ENCODE measurements around the gene CASP4.
A peak's percentile ranks its signal among the peaks of the same experiment; 100 is the strongest.
"Not testable (repeated sequence)": the region's sequence is repeated elsewhere in the genome, so short reads cannot be mapped to it uniquely, and the experiment has no call there.

CASP4 gene

GRCh38 chr11:104968355-104968855, at the start of gene CASP4:
Gene CASP4, minus strand, starts transcription at chr11:104968574. Its CDS starts 49 bp downstream, at chr11:104968525.
- peak in 3 of 6 experiments; percentile 45 to 72 (median 47) for DNase-seq

DNA sequence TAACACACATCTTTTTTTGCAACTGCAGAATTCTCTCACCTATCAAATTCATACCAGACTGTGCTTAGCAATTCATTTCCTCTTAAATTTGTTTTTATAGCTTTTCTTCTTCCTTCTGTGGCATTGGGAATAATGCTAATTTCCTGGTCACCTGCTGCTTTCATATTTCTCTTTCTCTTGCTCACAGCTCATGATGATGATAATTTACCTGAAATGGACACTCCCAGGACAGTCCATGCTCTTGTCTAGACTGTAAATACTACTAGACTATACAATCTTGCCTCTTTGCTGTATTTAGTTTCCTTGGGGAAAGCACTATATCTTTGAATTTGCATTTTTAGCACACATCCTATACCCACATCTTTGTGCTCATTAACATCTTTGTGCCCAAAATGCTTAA, 39.1 kb upstream of the CASP4 start:
- DNase-seq, result no peak

DNA sequence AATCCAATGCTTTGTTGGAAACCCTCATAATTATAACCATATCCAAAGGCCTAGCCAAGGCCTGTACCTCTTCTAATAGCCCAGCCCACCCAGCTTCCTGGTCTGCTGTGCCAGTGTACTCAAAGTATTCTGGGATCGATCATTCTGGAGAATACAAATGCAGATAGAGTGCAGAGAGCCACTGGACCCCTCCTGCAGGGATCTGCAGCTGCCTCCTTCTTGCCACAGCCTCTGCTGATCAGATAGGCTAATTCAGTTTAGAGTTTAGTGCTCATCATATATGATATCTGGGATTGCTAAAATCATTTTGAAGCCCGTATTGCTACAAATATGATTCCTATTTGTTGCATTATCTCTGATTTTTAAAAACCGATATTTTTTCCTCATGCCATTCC, 37.1 kb upstream of the CASP4 start:
- no peak for DNase-seq

- no peak for DNase-seq
These were observed 35.6 kb upstream of the CASP4 start for GRCh38 chr11:105004021-105004420.

GRCh38 chr11:105003151-105003550, 34.8 kb upstream of the CASP4 start:
- DNase-seq, result no peak

GRCh38 chr11:105000797-105001196, 32.4 kb upstream of the CASP4 start:
- peak in 4 of 6 experiments; percentile 10 to 48 (median 34) for DNase-seq

DNA sequence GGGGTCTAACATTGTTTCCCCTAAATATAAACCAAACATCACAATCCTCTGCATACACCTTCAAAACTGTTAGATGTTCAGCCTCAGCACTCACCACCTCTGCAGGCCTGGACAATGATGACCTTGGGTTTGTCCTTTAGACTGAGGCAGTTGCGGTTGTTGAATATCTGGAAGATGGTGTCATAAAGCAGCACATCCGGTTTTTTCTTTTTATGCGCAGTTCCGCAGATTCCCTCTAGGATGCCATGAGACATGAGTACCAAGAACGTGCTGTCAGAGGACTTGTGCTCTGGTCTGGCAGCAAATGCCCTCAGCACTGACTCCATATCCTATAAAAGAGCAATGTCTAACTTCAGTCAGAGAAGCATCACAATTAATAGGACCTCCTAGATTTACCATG, 31.8 kb upstream of the CASP4 start:
- DNase-seq, result peak in 1 of 6 experiments; percentile 14

DNA sequence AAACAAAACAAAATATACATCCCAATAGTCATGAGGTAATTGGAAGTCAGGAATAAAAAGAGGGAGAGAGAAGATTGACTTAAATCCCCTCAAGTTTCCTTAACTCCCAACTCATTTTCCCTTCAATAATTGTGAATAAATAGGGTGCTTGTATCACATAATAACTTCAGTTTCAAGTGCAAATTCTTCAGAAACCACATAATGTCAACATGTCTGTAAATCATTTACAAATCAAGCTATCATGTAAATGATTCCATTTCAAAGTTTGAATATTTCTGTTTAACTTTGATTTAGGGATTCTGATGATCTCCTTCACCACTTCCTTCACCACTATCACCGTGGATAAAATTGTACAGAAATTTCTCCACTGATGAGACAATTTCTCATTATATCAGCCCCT, 31.3 kb upstream of the CASP4 start:
- no peak for DNase-seq

DNA sequence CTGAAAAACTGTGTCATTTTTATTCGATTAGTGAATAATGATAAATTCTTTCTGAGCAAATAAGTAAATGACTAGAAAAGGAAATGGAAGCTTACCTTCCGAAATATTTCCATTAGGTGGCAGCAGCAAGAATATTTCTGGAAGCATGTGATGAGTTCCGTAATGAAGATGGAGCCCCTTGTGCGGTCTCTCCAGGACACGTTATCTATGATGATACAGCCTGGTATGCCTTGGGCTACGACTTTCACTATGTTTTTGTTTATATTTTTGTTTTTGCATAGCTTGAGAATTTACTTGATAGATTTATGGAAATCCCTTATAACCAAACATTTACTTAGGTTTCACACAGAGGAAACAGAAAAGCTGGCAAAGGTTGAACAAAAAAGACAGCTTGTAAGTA, 28.9 kb upstream of the CASP4 start:
- DNase-seq, result no peak

- DNase-seq, result no peak
These were observed 26.6 kb upstream of the CASP4 start for GRCh38 chr11:104995001-104995408.

GRCh38 chr11:104992781-104993180, 24.4 kb upstream of the CASP4 start:
- no peak for DNase-seq

DNA sequence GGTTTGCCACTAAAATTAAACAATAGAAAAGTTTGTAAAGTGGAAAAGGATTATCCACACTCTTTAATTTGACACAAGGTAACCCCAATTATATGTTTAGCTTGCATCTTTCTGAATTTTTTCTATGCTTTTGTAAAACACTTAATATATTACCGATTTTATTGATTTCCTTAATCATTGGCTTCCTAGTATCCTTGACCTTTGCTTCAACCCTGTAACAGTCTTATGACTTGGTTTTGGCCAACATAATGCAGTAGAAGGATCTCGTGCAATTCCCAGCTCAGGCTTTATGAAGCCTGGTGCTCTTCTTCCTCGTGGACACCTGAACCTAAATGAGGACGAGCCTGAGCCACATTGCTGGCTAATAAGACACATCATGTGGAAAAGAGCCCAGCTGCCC, 23.6 kb upstream of the CASP4 start:
- no peak for DNase-seq

GRCh38 chr11:104984808-104985207, 16.4 kb upstream of the CASP4 start:
- DNase-seq, result no peak

- DNase-seq, result no peak
These were observed 11.5 kb upstream of the CASP4 start for GRCh38 chr11:104979839-104980238.

DNA sequence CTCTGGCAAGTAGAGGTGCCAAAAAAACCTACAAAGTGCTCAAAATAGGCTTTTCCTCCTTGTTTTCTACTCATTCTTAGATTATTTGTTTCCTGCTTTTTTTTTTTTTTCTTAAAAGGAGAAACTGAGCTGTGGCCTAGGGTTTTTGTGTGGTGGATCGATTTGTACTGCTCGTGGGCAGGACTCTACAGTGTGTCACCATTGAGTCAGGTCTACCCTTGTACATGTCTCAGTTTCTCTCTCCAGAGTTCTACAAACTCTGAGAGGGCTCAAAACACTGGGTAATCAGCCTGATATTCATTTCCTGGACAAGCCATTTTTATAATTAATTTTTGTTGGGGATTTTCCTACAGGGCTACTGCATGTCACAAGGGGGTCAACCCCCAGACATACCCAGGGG, 5.2 kb upstream of the CASP4 start:
- no peak for DNase-seq

DNA sequence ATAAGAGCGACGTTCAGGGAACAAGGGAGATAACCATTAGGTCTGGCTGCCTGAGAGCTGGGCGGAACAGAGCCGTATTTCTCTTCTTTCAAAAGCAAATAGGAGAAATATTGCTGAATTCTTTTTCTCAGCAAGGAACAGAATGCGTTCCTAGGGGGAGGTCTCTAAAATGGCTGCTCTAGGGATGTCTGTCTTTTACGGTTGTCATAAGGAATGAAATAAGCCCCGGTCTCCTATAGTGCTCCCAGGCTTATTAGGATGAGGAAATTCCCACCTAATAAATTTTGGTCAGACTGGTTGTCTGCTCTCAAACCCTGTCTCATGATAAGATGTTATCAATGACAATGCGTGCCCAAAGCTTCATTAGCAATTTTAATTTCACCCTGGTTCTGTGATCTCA, 4.5 kb upstream of the CASP4 start:
- not testable (repeated sequence) for DNase-seq

DNA sequence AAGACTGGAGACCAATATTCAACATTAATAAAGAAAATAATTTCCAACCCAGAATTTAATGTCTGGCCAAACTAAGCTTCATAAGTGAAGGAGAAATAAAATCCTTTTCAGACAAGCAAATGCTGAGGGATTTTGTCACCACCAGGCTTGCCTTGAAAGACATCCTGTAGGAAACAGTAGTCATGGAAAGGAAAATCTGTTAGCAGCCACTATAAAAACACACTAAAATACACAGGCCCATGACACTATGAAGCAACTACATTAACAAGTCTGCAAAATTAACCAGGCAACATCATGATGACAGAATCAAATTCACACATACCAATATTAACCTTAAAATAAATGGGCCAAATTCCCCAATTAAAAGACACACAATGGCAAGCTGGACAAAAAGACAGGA, 2.4 kb upstream of the CASP4 start:
- DNase-seq, result no peak

DNA sequence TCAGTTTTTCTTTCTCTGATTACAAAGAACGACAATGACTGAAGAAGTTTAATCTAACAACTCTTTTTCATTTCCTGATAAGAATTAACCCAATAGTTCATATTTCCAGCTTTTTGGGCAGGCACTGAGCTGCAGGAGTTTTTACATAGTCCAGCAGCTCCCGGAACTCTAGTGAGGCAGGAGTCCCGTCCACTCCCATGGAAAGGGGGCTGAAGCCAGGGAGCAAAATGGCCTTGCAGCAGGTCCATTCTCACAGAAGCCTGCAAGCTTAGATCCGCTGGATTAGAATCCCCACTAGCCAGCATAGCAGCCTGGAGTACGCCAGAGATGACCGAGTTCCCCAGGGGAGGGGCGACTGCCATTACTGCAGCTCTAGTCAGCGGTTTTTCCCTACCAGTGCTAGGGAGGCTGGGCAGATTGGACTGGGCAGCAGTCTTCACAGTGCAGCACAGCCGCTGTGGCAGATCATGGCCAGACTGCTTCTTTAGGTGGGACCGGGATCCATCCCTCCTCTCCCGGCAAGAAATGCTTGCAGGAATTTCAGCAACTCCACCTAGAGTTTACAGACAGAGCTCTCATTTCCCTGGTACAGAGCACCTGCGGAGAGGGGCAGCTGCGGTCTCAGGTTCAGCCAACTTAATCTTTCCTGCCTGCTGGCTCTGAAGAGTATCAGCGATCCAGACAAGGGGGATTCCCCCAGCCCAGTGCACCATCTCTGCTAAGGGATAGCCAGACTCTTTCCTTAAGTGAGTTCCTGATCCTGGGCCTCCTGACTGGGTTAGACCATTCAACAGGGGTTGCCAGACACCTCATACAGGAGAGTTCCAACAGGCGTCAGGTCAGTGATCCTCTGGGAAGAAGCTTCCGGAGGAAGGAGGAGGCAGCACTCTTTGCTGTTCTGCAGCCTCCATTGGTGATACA, 742 bp upstream of the CASP4 start:
- DNase-seq, result no peak

DNA sequence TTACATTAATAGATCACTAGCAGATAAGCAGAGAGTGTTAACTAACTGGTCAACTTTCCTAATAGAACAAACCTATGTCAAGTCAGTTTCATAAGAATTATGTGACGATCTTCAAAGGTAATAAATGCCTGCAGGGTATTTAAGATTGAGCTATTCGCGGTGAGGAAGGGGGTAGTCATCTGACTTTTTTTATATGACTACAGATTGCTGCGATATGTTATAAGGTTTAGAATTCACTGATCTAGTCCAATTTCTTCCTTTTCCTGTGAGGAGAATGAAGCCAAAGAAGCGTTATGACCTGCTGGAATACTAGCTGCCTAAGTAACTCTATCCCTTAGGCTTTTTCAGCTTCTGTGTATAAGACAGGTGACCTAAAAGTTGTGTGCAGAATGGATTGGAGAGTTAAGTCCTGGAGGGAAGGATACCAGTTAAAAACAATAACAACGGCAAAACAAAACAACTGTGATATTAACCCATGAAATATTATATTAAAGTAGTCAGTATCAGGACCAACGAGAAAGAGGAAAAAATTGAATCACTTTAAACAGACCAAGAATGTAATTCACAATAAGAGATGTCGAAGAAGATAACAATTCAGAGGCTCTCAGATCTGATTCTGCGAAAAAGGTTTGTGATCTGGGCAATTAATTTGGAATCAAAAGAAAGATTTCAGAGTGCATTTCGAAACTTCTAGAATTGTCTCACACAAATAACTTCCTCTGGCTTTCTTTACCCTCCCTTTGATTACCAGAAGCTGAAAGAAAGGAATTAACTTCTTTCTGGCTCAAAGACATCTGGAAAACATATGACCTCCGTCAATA, 630 bp downstream of the CASP4 start:
- peak in 1 of 6 experiments; percentile 34 for DNase-seq

DNA sequence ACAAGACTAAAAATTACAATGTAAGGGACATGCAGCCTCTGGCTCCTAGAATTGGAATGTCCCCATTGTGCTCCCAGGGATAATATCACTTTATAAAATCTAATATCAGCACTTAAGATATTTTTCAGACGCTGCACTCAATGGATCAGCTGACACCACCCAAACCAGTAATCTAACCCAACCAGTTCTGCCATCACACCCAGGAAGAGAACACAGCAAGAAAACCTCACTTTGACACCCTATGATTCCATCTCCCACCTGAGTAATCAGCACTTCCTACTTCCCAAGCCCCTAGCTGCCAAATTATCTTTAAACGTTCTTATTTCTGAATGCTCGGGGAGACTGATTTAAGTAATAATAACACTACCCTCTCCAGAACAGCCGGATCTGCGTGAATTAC, 2.6 kb downstream of the CASP4 start:
- no peak for DNase-seq

DNA sequence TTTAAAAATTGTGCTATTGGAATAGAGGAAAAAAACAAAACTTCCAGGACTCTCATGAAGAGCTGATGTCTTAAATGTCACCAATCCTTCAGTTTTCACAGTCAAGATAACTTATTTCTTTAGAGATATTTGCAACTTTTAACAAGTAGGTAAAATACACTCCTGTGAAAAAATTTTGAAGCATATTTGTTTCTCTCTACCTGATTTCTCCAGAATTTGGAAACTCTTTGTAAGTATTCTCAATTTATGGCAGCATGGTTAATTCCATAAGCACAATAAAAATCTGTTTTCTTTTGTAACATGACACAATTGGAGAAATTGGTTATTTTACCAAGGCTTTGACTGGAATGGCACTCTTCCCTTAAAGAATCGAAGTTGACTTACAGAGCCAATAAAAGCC, 4.1 kb downstream of the CASP4 start:
- DNase-seq, result no peak

DNA sequence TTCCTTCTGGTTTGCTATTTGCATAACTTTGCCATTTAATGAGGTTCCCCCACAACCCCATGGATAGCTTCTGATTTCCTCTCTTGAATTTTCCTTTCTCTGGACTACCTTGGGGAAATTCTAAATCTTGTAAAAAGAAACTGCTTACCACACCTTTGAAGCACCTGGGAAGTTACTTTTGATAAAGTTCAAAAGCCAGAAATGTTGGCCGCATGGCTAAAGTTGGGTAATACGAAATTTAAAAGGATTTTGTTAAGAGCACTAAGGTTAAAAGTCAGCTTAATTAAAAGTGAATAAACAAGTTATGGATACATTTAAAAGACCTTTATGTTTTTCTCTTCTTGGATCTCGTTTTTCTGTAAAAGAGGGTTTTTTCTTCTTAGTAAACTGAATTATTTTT, 5.5 kb downstream of the CASP4 start:
- no peak for DNase-seq

- DNase-seq, result no peak
These were observed 11.1 kb downstream of the CASP4 start for GRCh38 chr11:104957280-104957679.

GRCh38 chr11:104956528-104956927, 11.8 kb downstream of the CASP4 start:
- no peak for DNase-seq
